ENCODE measurements around the gene EEFSEC. TPM values are rescaled to one million over a fixed set of nuclear protein-coding genes. Genes with fewer than 3 reads are reported as not detected.

The EEFSEC gene
- total and polyA plus RNA-seq, 2 of the 8 experiments (the other 6 are each of a cell fraction or from before 2014, with no cell fraction given), result 13.1 to 19.8 TPM

GRCh38 chr3:128449111-128449638, 295.9 kb downstream of the EEFSEC start:
- Histone ChIP-seq H2BK120ac (replicated peaks; ENCODE audit: low read depth, low read length) (no peak overlapping the region), H3K14ac (ENCODE audit: insufficient read length) (no peak overlapping the region), H2BK5ac (ENCODE audit: low read depth, low read length) (no peak overlapping the region), H2AFZ (ENCODE audit: low read length) (no peak overlapping the region), H2AK5ac (ENCODE audit: low read depth, low read length) (no peak overlapping the region), H3K4me3 (ENCODE audit: extremely low read depth in 1 of 4, insufficient read depth in 2 of 4, low read depth in 3 of 4, low read length in 4 of 4) (no peak overlapping the region), H4K8ac (ENCODE audit: extremely low read depth, insufficient read depth, low read length) (no peak overlapping the region), H3K27ac (ENCODE audit: low read depth, low read length) (no peak overlapping the region), H3K23me2 (ENCODE audit: low read depth, low read length) (peaks cover 11% of the 10 kb centered on the region; the same call in 1 of the 2 replicates), H4K5ac (ENCODE audit: insufficient read length, low read depth, low read length) (no peak overlapping the region), H3K18ac (ENCODE audit: extremely low read depth, low read length) (no peak overlapping the region), H3K23ac (ENCODE audit: insufficient read length) (no peak overlapping the region), H3K36me3 (ENCODE audit: control insufficient read depth in 2 of 4, insufficient read depth in 4 of 4, low read length in 3 of 4) (no peaks in the 10 kb centered on the region), H2BK12ac (ENCODE audit: low read depth, low read length) (no peak overlapping the region), H2BK15ac (ENCODE audit: low read length) (no peak overlapping the region), H3K27me3 (replicated peaks in 1 of 4; ENCODE audit: control insufficient read depth in 3 of 4, extremely low read depth in 1 of 4, insufficient read depth in 3 of 4, low read length in 3 of 4) (peaks cover 0 to 2% (median 0%) of the 10 kb centered on the region in 4 experiments; a peak in 3 of 7 replicates), H3K4ac (replicated peaks; ENCODE audit: insufficient read length, low read depth, low read length) (no peak overlapping the region), H2BK20ac (ENCODE audit: low read length) (no peak overlapping the region), H4K91ac (replicated peaks; ENCODE audit: insufficient read length, low read length) (no peak overlapping the region), H3K4me2 (ENCODE audit: insufficient read depth in 1 of 2, low read depth in 2 of 2, low read length in 2 of 2) (no peak overlapping the region), H3K79me1 (ENCODE audit: low read depth, low read length) (no peaks in the 10 kb centered on the region; the same call in 1 of the 2 replicates), H3K79me2 (ENCODE audit: control insufficient read depth in 1 of 2, insufficient read depth in 2 of 2, low read length in 2 of 2) (no peaks in the 10 kb centered on the region), H3K9ac (replicated peaks in 1 of 4; ENCODE audit: extremely low read depth in 1 of 4, low read depth in 3 of 4, low read length in 3 of 4) (no peak overlapping the region), H4K20me1 (replicated peaks in 1 of 2; ENCODE audit: control insufficient read depth in 1 of 2, insufficient read depth in 2 of 2, low read length in 2 of 2) (peaks cover 0 to 7% of the 10 kb centered on the region in 2 experiments), H3K4me1 (replicated peaks in 1 of 4; ENCODE audit: control insufficient read depth in 3 of 4, insufficient read depth in 4 of 4, low read length in 3 of 4) (no peaks in the 10 kb centered on the region), H3K9me3 (ENCODE audit: insufficient read depth in 2 of 2, low read depth in 1 of 2, low read length in 1 of 2) (no peaks in the 10 kb centered on the region), H3K56ac (replicated peaks; ENCODE audit: insufficient read length, low read depth, low read length) (no peak overlapping the region)
- POLR2A ChIA-PET (ENCODE audit: partially characterized antibody), result interaction anchor here (1.5 kb wide), 1 partner anchor 14 kb away, joined by 4 read pairs; no protein-coding TSS in a partner anchor
- FAIRE-seq (no peak), DNase-seq (ENCODE audit: low read depth in 1 of 2, low spot score in 2 of 2) (no peak)
- CTCF ChIA-PET (ENCODE audit: partially characterized antibody), result interaction anchor here (0.6 to 4.0 kb wide), 5 partner anchors 9 to 623 kb away, joined by 3 to 28 read pairs (median 4); no protein-coding TSS in a partner anchor
- WGBS, 2 experiments (ENCODE audit: extremely low coverage in 1 of 2, insufficient coverage in 1 of 2, insufficient read length in 1 of 2, insufficient replicate concordance in 2 of 2, low coverage in 1 of 2, low lambda C conversion rate in 2 of 2, missing lambda C conversion rate in 1 of 2), result 81% methylated on average over 6 of the region's 6 CpGs; no CpG with 5 or more reads in 1 of the 2 experiments
- TF ChIP-seq EGR1 (IDR thresholded peaks at IDR 0.05; ENCODE audit: borderline replicate concordance, low read depth, low read length) (no peak), RFX5 (IDR thresholded peaks at IDR 0.05; ENCODE audit: borderline replicate concordance, low read depth, low read length) (no peak), ASH2L (IDR thresholded peaks at IDR 0.05; ENCODE audit: low read length) (no peak), RBBP5 (IDR thresholded peaks at IDR 0.05; ENCODE audit: borderline replicate concordance, low read depth, low read length) (no peak), BCL11A (IDR thresholded peaks at IDR 0.05; ENCODE audit: low read depth in 2 of 2, low read length in 2 of 2) (no peak), MAFK (IDR thresholded peaks at IDR 0.05; ENCODE audit: low read depth, low read length) (no peak), SP2 (IDR thresholded peaks at IDR 0.05; ENCODE audit: low read length) (no peak), SP4 (IDR thresholded peaks at IDR 0.05; ENCODE audit: low read length) (no peak), JUND (IDR thresholded peaks at IDR 0.05; ENCODE audit: low read length) (no peak), NRF1 (IDR thresholded peaks at IDR 0.05; ENCODE audit: low read depth, low read length) (no peak), GTF2F1 (IDR thresholded peaks at IDR 0.05; ENCODE audit: borderline replicate concordance, low read depth, low read length) (no peak), POU5F1 (IDR thresholded peaks at IDR 0.05; ENCODE audit: low read depth, low read length) (no peak), ZNF274 (IDR thresholded peaks at IDR 0.05; ENCODE audit: borderline replicate concordance, extremely low read depth, low read length) (no peak), SRF (IDR thresholded peaks at IDR 0.05; ENCODE audit: low read depth, low read length) (no peak), BACH1 (IDR thresholded peaks at IDR 0.05; ENCODE audit: low read length) (no peak)
